Measurements from ENCODE around the gene HCRTR1.
A peak's percentile ranks its signal among the peaks of the same experiment; 100 is the strongest.

The HCRTR1 gene

GRCh38 chr1:31617218-31617915, at the start of gene HCRTR1:
Gene HCRTR1, plus strand, starts transcription at chr1:31617689. Its CDS starts 1,504 bp downstream, at chr1:31619193.
- ATAC-seq: peak in 1 of 2 donors; percentile 46

- no peak for ATAC-seq
Observed at GRCh38 chr1:31567956-31568570, 49.4 kb upstream of the HCRTR1 start.

DNA sequence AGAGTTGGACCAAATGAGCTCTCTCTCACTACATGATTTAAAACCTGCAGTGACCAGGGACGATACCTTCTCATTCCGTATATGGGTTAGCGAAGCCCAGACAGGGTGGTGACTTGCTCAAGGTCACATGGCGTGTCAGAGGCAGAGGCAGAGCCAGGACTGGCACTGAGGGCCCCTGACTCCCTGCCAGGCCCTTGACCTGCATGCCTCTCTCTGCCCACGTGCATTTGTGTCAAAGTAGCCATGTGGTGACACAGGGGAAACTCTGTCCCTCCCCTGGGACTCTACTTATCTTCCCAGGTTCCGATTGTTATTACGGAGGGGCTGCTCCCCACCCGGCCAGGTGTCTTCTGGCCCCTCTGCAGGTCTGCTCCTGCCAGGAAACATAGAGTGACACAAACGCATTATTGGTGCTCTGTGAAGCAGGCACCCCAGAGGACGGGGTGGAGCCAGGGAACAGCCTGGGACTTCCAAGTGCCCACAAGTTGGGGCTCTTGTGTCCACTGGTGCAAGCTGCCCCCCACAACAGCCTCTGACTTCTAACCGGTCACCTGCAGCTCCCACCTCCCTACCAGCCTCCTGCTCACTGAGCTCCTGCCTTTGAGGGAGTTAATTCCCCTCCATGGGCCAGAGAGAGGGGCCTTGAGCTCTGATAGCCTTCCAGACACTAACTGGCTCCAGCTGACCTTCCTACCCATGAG, 48.4 kb upstream of the HCRTR1 start:
- no peak for ATAC-seq

- ATAC-seq: no peak
Observed at GRCh38 chr1:31569596-31570173, 47.8 kb upstream of the HCRTR1 start.

- no peak for ATAC-seq
Observed at GRCh38 chr1:31570228-31570627, 47.3 kb upstream of the HCRTR1 start.

DNA sequence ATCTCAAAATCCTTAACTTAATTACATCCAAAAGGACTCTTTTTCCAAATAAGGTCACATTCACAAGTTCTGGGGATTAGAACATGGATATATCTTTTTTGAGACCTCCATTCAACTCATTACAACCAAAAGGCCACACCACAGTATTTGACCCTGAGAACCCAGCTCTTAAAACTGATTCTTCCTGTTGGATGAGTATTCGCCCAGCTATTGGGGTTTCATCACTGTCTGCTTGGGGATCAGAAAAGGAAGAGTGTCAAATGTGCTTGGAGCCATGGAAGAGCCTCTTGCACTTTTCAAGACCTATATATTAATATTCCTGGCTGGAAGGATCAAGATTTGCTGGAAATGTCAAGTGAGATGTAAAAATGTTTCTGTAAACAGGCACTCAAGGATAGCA, 46.6 kb upstream of the HCRTR1 start:
- ATAC-seq: no peak

GRCh38 chr1:31571340-31572295, 45.9 kb upstream of the HCRTR1 start:
- ATAC-seq: no peak

DNA sequence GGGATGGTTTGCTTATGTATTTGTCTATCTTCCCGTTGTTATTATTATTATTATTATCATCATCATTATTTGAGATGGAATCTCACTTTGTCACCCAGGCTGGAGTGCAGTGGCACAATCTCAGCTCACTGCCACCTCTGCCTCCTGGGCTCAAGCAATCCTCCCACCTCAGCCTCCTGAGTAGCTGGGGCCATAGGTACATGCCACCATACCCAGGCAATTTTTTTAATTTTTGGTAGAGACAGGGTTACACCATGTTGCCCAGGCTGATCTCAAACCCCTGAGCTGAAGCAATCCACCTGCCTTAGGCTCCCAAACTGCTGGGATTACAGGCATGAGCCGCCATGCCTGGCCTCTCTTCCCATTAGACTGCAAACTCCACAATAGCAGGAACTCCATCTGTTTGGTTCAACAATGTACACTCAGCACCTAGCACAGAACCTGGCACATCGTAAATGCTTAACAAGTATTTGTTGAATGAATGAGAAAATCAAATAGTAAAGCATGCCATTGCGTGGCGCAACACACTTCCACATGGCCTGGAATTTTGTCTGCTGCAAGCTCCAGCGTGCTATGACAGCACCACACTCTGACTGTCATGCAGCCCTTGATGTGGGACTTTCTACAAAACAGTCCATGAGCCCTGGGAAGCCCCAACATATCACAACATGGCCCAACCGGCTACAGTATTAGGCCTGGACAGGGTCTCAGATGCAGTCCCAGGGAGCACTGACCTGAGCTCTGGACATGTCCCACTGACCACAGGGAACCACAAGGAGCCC, 45.0 kb upstream of the HCRTR1 start:
- ATAC-seq: no peak

- no peak for ATAC-seq
Observed at GRCh38 chr1:31573261-31573660, 44.2 kb upstream of the HCRTR1 start.

DNA sequence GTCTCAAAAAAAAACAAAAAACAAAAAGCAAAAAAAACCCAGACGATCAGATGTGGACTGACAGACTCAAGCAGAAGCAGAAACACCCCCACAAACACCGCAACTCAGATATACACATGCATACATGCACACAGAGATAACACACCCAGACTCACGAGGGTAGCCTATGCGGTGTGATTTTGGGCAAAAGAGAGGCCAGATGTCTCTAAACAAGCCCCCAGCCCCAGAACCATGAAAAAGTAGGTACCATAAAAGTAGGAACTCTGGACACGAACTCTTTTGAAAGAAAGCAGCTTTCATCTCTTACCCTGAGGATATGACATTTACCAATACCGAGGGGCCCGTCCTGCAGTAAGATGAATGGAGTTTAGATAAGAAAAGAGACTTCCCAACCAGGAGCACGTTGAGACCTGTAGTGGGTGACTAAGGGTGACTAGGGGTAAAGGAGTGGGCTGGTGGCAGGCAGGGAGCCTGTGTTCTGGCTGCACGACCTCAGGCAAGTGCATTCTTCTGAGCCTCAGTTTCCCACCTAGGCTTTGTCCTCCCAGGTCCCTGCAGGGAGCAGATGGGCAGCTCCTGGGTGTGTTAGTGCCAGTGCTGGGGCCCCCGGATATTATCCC, 42.6 kb upstream of the HCRTR1 start:
- ATAC-seq: no peak

GRCh38 chr1:31575369-31576140, 41.9 kb upstream of the HCRTR1 start:
- no peak for ATAC-seq

- ATAC-seq: no peak
Observed at GRCh38 chr1:31576201-31576669, 41.3 kb upstream of the HCRTR1 start, which contains the start of gene TINAGL1. Gene TINAGL1, plus strand, starts transcription at chr1:31576515. Its CDS starts 634 bp downstream, at chr1:31577149.

DNA sequence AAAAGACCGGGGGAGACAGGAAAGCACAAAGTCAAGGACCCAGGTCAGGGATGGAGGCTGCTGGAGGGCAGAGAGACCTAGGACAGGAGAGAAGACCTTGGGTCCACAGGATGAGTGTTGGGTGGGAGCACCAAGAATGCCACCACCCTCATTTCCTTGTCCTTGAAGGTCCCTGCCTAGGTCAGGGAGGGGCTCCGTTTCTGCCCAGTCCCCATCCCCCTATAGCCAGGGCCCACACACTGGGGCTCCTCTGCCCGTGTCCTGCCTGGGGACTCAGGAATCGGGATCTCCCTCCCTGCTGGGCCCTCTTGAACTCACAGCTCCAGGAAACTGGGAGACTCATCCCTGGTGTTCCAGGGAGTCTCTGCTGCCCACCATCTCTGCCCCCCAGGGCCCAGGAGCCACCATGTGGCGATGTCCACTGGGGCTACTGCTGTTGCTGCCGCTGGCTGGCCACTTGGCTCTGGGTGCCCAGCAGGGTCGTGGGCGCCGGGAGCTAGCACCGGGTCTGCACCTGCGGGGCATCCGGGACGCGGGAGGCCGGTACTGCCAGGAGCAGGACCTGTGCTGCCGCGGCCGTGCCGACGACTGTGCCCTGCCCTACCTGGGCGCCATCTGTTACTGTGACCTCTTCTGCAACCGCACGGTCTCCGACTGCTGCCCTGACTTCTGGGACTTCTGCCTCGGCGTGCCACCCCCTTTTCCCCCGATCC, 40.6 kb upstream of the HCRTR1 start:
- ATAC-seq: no peak

DNA sequence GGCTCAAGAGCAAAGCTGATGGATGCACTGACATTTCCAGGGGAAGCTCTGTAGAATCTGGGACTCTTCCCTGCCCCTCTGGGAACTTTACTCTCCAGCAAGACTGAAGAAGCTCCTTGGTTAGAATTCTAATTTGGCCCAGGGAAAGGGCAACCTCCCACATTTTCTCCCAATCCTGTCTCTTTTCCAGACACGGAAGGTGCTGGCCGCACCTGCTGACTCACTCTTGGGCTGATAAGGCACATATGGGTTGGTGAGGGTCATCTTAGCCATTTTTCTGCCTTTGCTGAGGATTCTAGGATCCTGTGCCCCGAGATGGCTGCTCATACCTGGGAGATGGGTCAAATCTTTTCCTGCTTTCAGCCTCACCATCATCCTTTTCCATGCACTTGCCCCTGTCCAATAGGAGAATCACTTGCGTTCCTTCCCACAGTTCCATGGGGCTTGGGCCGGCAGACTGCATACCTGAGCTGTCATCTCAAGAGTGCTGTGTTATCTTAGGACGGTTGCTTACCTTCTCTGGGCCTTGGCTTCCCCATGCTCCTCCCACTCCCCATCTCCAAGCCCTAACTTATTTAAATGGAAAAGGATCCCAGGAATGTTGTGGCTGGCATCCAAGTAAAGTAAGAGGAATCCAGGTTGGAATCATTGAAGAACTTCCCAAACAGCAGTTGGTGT, 39.8 kb upstream of the HCRTR1 start:
- ATAC-seq: no peak

DNA sequence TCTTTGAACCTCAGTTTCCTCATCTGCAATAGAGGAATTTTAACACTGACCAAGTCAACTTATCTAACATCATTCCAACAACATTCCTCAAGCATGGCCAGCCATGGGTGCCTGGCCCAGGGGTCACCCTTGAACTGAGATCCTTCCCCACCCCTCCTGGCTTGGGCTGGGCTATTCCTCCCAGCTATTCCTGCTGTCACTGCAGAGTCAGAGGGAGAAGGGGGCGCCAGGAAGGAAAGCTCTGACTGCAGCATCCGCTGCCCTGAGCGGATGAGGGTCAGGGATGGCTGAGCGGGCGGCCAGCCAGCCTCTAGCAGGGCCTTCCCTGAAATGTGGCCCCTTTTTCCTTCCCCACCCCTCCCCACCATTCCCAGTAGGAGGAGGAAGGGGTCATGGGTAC, 38.1 kb upstream of the HCRTR1 start:
- no peak for ATAC-seq

DNA sequence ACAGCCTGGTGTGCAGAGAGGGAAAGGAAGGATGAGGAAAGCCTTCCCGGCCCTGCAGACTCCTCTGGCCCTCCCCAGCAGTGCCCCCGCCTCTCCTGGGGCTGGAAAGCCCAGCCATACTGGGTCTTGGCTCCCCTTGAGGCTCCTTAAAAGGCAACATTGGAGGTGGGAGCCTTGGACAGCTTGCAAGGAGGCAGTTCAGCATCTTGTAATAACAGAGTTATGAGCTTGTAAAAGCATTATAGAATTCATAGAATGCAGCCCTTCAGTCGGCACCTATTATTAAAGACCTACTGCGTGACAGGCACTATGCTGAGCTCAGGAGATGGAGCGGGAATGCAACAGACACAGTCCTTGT, 37.0 kb upstream of the HCRTR1 start:
- ATAC-seq: no peak

DNA sequence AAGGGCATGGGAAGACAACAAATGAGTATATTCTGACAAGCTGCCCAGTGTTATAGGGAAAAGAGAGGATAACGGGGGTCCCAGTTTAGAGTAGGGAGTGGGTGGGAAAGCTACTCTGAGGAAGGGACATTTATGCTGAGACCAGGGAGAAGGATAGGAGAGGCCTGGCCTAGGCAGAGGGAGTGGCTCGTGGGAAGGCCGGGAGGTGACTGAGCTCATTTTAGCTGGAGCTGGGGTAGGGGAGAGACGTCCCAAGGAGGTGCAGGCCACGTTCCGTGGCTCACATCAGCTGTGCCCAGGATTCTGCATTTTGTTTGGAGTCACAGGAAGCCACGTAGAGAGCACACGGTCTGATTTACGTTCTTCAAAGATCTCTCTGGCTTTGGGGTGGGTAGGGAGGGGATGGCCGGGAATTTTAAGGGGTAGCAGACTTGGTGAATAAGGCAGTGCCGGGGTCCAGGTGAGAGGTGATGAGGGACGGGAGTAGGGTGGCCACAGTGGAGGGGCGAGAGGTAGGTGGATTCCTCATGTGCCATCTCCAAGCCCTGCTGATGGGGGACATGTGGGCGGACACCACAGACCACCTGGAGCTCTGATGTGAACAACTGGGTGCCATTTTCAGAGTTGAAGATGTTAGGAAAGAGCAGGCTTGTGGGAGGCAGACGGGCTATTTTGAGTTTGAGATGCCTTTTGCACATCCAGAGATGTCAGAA, 36.4 kb upstream of the HCRTR1 start:
- no peak for ATAC-seq
